GM18907 (cell line): ENCODE measurements around the gene MBOAT1.
"Not testable (repeated sequence)": the region's sequence is repeated elsewhere in the genome, so short reads cannot be mapped to it uniquely, and the experiment has no call there.

Experiments used
- ATAC-seq: cut with Tn5 transposase; IDR thresholded peaks from one replicate; pipeline ENCODE4 v1.9.1; 2021; ENCODE audit warnings: mild to moderate bottlenecking, moderate library complexity; ENCODE audit not compliant: unreplicated experiment

The MBOAT1 gene

GRCh38 chr6:20142866-20143265 is 69.4 kb downstream of the MBOAT1 start:
- no peak for ATAC-seq

- ATAC-seq = no peak
Measured at GRCh38 chr6:20141931-20142330, 70.3 kb downstream of the MBOAT1 start.

- not testable (repeated sequence) for ATAC-seq
Measured at GRCh38 chr6:20139127-20139963, 72.9 kb downstream of the MBOAT1 start.

GRCh38 chr6:20137837-20138236 is 74.4 kb downstream of the MBOAT1 start:
- no peak for ATAC-seq

- ATAC-seq = no peak
Measured at GRCh38 chr6:20137240-20137639, 75.0 kb downstream of the MBOAT1 start.

- no peak for ATAC-seq
Measured at GRCh38 chr6:20135677-20136268, 76.5 kb downstream of the MBOAT1 start.

GRCh38 chr6:20134613-20135012 is 77.7 kb downstream of the MBOAT1 start:
- no peak for ATAC-seq

- ATAC-seq = no peak
Measured at GRCh38 chr6:20129290-20130088, 82.8 kb downstream of the MBOAT1 start.

- ATAC-seq = no peak
Measured at GRCh38 chr6:20128018-20128417, 84.3 kb downstream of the MBOAT1 start.

- ATAC-seq = peak; percentile 89
Measured at GRCh38 chr6:20126789-20127653, 85.2 kb downstream of the MBOAT1 start.

GRCh38 chr6:20126102-20126752 is 86.0 kb downstream of the MBOAT1 start:
- no peak for ATAC-seq

GRCh38 chr6:20124545-20124944 is 87.7 kb downstream of the MBOAT1 start:
- no peak for ATAC-seq

GRCh38 chr6:20119485-20119884 is 92.8 kb downstream of the MBOAT1 start:
- ATAC-seq = no peak

- no peak for ATAC-seq
Measured at GRCh38 chr6:20118892-20119291, 93.4 kb downstream of the MBOAT1 start.

- peak; percentile 70 for ATAC-seq
Measured at GRCh38 chr6:20117474-20117873, 94.8 kb downstream of the MBOAT1 start.

GRCh38 chr6:20116792-20117191 is 95.5 kb downstream of the MBOAT1 start:
- ATAC-seq = no peak

- ATAC-seq = no peak
Measured at GRCh38 chr6:20115246-20115980, 96.9 kb downstream of the MBOAT1 start.

- ATAC-seq = no peak
Measured at GRCh38 chr6:20113649-20114224, 98.5 kb downstream of the MBOAT1 start.

- no peak for ATAC-seq
Measured at GRCh38 chr6:20112841-20113240, 99.4 kb downstream of the MBOAT1 start.
